Activated T-helper 1 cell treated with Interleukin-2 at 50 U/mL for 16 hours (primary cell): ENCODE measurements around the gene YWHAG.
"Not testable (repeated sequence)": the region's sequence is repeated elsewhere in the genome, so short reads cannot be mapped to it uniquely, and the experiment has no call there.

Source experiments
- DNase-seq: peaks from one replicate; pipeline ENCODE4 v3.0.0-alpha.2; 2020; ENCODE audit warnings: low read depth

Gene YWHAG

DNA sequence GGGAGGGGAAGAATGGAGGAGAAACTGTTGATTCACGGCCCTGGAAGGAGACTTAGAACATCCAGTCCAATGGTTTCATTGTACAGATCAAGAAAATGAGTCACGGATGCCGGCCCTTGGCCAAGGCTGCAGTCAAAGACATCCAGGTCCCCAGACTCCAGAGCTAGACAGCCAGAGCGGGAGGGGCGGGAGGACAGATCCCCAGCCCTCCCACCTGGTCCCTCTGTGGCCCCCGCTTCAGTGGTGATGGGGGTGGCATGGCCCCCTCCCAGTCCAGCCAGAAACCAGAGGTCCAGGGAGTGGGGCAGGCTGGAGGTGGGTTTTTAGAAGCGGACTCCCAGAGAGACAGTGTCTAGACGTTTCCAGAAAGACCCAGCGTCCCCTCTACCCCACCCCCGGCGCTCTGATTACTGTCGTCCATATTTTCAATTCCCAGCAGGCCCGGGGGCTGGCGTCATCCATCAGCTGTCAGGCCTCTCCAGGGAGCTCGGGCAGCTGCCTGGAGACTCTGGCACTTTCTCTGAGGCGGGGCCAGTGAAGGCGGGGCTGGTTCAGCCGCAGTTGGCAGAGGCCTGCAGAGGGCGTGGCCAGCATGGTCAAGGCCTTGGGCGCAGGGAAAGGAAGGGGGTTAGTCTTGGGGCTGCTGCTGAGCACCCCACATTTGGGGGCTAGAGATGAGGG, 64.3 kb downstream of the YWHAG start:
- no peak for DNase-seq

- no peak for DNase-seq
Observed at GRCh38 chr7:76293407-76293901, 65.3 kb downstream of the YWHAG start.

DNA sequence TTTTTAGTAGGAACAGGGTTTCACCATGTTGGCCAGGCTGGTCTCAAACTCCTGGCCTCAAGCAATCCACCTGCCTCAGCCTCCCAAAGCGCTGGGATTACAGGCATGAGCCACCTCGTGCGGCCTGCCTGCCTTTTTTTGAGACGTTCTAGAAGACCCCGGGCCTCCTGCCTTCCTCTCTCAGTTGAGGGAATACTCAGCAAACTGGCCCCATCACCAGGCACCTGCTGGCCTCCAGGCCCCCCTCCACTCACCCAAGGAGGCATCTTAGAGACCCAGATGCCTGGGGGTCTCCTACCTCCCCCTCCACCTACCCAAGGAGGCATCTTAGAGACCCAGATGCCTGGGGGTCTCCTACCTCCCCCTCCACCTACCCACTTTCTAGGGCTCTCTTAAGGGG, 65.9 kb downstream of the YWHAG start:
- DNase-seq, result not testable (repeated sequence)

DNA sequence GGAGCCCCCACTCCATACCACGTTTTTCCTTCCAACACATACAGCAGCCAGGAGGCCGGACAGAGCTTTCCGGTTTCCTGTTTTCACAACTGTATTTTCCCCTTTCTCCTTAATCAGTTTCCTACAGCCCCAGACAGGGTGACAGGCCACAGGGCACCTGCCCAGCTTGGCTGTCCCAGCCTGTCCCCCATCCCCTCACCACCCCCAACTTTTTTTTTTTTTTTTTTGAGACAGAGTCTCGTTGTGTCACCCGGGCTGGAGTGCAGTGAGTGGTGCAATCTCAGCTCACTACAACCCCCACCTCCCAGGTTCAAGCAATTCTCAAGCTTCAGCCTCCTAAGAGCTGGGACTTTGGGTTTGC, 66.6 kb downstream of the YWHAG start:
- no peak for DNase-seq

DNA sequence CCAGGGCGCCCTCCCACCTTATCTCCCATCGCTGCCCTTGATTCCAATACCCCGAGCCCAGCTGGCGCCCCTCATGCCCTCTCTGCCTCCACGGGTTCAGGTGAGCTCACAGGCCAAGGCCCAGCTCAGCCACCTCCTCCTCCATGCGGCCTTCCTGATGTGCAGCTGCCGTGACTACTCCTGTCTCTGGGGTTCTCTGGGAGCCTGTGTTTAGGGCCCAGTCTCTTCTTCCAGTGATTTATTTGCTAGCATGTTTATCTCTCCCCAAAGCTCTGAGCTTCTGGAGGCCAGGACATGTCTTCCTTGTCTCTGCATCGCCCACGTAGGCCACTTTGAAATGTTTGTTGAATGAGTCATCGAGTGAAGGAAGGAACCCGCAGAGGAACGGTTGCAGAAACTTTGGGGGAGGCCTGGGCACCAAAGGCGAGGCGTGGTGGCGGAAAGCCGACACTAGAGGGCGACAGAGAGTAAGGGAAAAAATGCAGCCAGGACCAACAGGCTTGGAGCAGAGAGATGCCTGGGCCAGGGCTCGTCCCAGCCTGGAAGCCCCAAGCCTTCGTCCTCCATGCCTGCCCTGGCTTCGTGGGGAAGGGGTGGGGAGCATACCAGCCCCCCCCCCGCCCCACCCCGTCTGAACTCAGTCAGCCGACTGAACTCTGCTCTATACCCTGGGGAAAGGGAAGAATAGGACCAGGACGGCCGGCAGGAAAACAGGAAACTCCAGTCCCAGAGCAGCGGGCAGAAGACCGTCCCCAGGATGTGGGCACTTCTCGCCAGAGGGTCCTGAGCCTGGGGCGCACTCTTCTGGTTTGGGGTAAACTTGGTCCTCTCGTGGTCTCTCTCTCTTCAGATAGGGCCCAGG, 67.2 kb downstream of the YWHAG start:
- peak; percentile 73 for DNase-seq

DNA sequence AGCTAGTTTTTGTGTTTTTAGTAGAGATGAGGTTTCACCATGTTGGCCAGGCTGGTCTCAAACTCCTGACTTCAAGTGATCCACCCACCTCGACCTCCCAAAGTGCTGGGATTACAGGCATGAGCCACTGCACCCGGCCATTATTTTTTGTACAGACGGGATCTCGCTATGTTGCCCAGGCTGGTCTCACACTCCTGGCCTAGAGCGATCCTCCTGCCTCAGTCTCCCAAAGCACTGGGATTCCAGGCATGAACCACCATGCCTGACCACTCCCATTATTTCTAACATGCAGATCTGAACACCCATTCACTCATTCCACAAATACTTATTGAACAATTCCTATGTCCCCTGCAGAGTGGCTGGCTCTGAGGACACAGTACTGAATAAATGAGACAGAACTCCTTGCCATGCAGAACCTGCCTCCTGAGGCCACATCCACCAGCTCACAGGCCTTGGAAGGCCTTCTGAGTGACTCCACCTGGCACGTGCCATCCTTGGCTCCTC, 67.9 kb downstream of the YWHAG start:
- DNase-seq, result not testable (repeated sequence)

- DNase-seq, result no peak
Observed at GRCh38 chr7:76286842-76287403, 71.9 kb downstream of the YWHAG start.

DNA sequence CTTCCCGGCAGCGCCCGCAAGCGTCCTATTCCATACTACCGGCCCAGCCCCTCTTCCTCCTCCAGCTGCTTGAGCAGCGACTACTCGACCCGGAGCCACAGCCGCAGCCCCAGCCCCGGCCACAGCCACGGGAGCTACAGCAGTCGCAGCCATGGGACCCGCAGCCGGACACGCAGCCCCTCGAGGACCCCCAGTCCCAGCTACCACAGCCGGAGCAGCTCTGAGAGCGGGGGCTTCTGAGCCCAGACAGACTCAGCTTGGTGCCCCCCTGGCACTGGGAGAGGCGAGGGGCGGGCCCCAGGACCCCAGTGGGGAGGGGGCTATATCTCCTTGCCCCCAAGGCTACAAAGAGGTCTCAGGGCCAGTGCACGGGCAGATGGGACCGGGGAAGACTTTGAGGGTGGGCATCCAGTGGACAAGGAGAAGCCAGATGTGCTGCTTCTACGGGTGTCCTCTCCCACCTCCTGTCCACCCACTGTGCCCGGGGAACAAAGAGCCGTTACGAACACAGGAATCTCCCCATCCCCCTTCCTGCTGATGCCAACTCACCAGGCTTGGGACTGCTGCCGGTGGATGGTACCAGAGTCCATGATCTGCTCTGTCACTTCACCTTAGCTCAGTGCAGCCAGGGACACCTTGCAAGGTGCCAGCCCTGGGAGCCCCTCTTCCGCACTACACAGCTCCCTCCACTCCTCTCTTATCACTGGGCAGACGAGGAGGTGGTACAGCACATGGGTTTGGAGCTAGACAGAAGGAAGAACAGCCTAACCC, 73.0 kb downstream of the YWHAG start:
- no peak for DNase-seq

GRCh38 chr7:76283254-76284159, 75.3 kb downstream of the YWHAG start:
- no peak for DNase-seq

GRCh38 chr7:76282344-76283253, 76.2 kb downstream of the YWHAG start:
- DNase-seq, result no peak

- no peak for DNase-seq
Observed at GRCh38 chr7:76281706-76282343, 77.0 kb downstream of the YWHAG start.

- DNase-seq, result no peak
Observed at GRCh38 chr7:76281006-76281705, 77.6 kb downstream of the YWHAG start.

DNA sequence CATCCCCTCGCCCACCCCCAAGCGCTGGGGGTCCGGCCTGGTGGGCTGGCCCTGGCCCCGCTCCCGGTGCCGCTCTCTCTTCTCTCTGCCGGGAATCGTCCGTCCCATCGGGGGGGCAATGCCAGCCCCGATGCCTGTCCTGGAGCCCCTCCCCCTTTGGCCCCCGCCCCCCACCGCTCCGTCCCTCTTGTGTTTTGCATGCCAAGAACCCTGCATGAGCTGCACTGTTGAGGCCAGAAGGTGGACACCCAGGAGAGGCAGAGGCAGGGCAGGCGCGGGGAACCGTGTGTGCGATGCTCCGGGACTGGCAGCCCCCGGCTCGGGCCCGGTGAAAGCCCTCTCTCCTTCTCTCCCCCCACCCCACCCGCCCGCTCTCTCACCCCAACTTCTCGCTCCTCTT, 78.4 kb downstream of the YWHAG start:
- no peak for DNase-seq

- DNase-seq, result no peak
Observed at GRCh38 chr7:76278540-76278939, 80.3 kb downstream of the YWHAG start.
